B cell (primary cell): ENCODE measurements around the gene SEPHS2. TPM values are rescaled to one million over a fixed set of nuclear protein-coding genes. Genes with fewer than 3 reads are reported as not detected.

Experiments used
- ATAC-seq: fragments of 200-7000 bp; cut with Tn5 transposase; one replicate; pipeline ENCODE4 v1.10.0; 2021; ENCODE audit warnings: low read depth, mild to moderate bottlenecking, moderate number of reproducible peaks, moderate library complexity
- CTCF ChIA-PET: fragments of 350-600 bp; sonication (Branson Sonifier 250); formaldehyde crosslinking; loops from one replicate; lab custom pipeline; 2021; ENCODE audit warnings: antibody characterized with exemption, inconsistent platforms; lab: Charles Lee
- POLR2A ChIA-PET: fragments of 350-600 bp; sonication (Branson Sonifier 250); formaldehyde crosslinking; loops from one replicate; lab custom pipeline; 2021; ENCODE audit warnings: antibody characterized with exemption; lab: Charles Lee
- DNase-seq: peaks from one replicate; pipeline ENCODE4 v3.0.0; 2013
- H2AFZ ChIP-seq: 2 replicates; pipeline ENCODE4 v1.6.1; 2012; ENCODE audit warnings: mild to moderate bottlenecking, low read depth, low read length; ENCODE audit not compliant: insufficient read depth, poor library complexity, severe bottlenecking
- H3K27ac ChIP-seq, 2 donors: 1 replicate in 1 of 2; 2 replicates in 1 of 2; pipeline ENCODE4 v1.5.1; 2012 to 2013; ENCODE audit warnings: low read length in 2 of 2, mild to moderate bottlenecking in 2 of 2, moderate library complexity in 1 of 2
- H3K27me3 ChIP-seq, 4 experiments: fragments of 200-600 bp in 1 of 4; sonication (generic) in 1 of 4; replicated peaks in 1 of 4; 1 replicate in 2 of 4; 2 replicates in 2 of 4; pipeline versions ENCODE4 v1.6.1 to v1.7.0; 2013 to 2016; ENCODE audit warnings: low read length in 3 of 4, mild to moderate bottlenecking in 2 of 4, mixed read lengths in 1 of 4, moderate library complexity in 1 of 4; ENCODE audit not compliant: insufficient read depth in 4 of 4, control insufficient read depth in 3 of 4; ENCODE audit errors: control extremely low read depth in 1 of 4
- H3K36me3 ChIP-seq, 2 experiments: replicated peaks in 1 of 2; 1 replicate in 1 of 2; 2 replicates in 1 of 2; pipeline versions ENCODE4 v1.6.1 to v1.7.1; 2013; ENCODE audit warnings: low read length in 1 of 2; ENCODE audit not compliant: insufficient read depth in 2 of 2, control insufficient read depth in 1 of 2; ENCODE audit errors: control extremely low read depth in 1 of 2, extremely low read depth in 1 of 2
- H3K4me1 ChIP-seq, 2 donors: fragments of 200-600 bp in 1 of 2; sonication (generic) in 1 of 2; 1 replicate in 1 of 2; 2 replicates in 1 of 2; pipeline versions ENCODE4 v1.5.1 to v1.6.1; 2013 to 2017; ENCODE audit warnings: low read length in 2 of 2; ENCODE audit not compliant: control insufficient read depth in 2 of 2, insufficient read depth in 2 of 2
- H3K4me2 ChIP-seq: replicated peaks from 2 replicates; pipeline ENCODE3; 2012; ENCODE audit warnings: mild to moderate bottlenecking, low read depth, low read length; ENCODE audit not compliant: poor library complexity, severe bottlenecking
- H3K4me3 ChIP-seq, 5 experiments: fragments of 200-600 bp in 1 of 5; sonication (generic) in 1 of 5; 1 replicate in 3 of 5; 2 replicates in 2 of 5; pipeline versions ENCODE4 v1.5.1 to v1.7.0; 2011 to 2016; ENCODE audit warnings: low read length in 4 of 5, mild to moderate bottlenecking in 4 of 5, low read depth in 2 of 5, control low read depth in 1 of 5, moderate library complexity in 1 of 5; ENCODE audit not compliant: insufficient read depth in 1 of 5; ENCODE audit errors: control extremely low read depth in 1 of 5, extremely low read depth in 1 of 5
- H3K79me2 ChIP-seq: fragments of 200-600 bp; sonication (generic); one replicate; pipeline ENCODE4 v1.6.0; 2016; ENCODE audit warnings: low read length; ENCODE audit not compliant: control insufficient read depth, insufficient read depth
- H3K9ac ChIP-seq: fragments of 200-600 bp; sonication (generic); 2 replicates; pipeline ENCODE4 v1.6.1; 2017; ENCODE audit warnings: mild to moderate bottlenecking, low read length, moderate library complexity
- H3K9me3 ChIP-seq, 3 donors: one replicate each; pipeline versions ENCODE4 v1.6.1 to v1.7.1; 2013; ENCODE audit warnings: low read length in 2 of 3; ENCODE audit not compliant: control insufficient read depth in 2 of 3, insufficient read depth in 1 of 3; ENCODE audit errors: control extremely low read depth in 1 of 3
- H4K20me1 ChIP-seq: 2 replicates; pipeline ENCODE4 v1.6.0; 2012; ENCODE audit warnings: mild to moderate bottlenecking, low read length; ENCODE audit not compliant: insufficient read depth, control insufficient read depth, poor library complexity, severe bottlenecking
- H3K27ac Mint-ChIP-seq: one replicate; pipeline ENCODE4 v1.8.0; 2021; ENCODE audit warnings: mixed read lengths
- H3K27me3 Mint-ChIP-seq: one replicate; pipeline ENCODE4 v1.8.0; 2021; ENCODE audit warnings: mixed read lengths
- H3K4me1 Mint-ChIP-seq: one replicate; pipeline ENCODE4 v1.8.0; 2021; ENCODE audit warnings: mixed read lengths
- H3K4me3 Mint-ChIP-seq: one replicate; pipeline ENCODE4 v1.8.0; 2021; ENCODE audit warnings: mixed read lengths
- H3K9me3 Mint-ChIP-seq: one replicate; pipeline ENCODE4 v1.8.0; 2022; ENCODE audit warnings: mixed read lengths; ENCODE audit not compliant: insufficient read depth
- EZH2 ChIP-seq: IDR thresholded peaks from 2 replicates; pipeline ENCODE4 v1.6.1; 2012; ENCODE audit warnings: borderline replicate concordance, low read depth, mild to moderate bottlenecking, moderate library complexity, low read length; ENCODE audit not compliant: insufficient read depth, poor library complexity, severe bottlenecking
- WGBS: methylation state at CpG from one replicate; pipeline ENCODE4 v1.1.5; 2013; ENCODE audit warnings: missing lambda C conversion rate; ENCODE audit not compliant: insufficient coverage; 5-methylcytosine and 5-hydroxymethylcytosine counted together
- intact Hi-C: fragments of 100-400 bp; cut with micrococcal nuclease; formaldehyde crosslinking; loops from one replicate; pipeline ENCODE4 v1.10.0; 2022
- polyA plus RNA-seq: library from polyadenylated mRNA; depleted of rRNA; stranded (reverse); fragments of >200 nt; gene quantifications from 2 replicates; pipeline ENCODE4 v1.2.3, GENCODE V29; 2012
- total RNA-seq, 2 donors: library from RNA; stranded (reverse); fragments of 120-200 nt in 1 of 2; gene quantifications; 1 replicate in 1 of 2; 2 replicates in 1 of 2; pipeline versions ENCODE4 v1.2.3 to v1.2.4, GENCODE V29; 2013 to 2022
- TF ChIP-seq, protein P1 (sequence below): fragments of 200-600 bp; IDR thresholded peaks from one replicate; pipeline ENCODE4 v1.8.0; 2022; ENCODE audit warnings: antibody characterized with exemption, mild to moderate bottlenecking

SEPHS2 gene
- total and polyA plus RNA-seq, 2 donors (not counting 1 experiment from before 2014, with no cell fraction given), result 13.8 to 63.2 TPM

DNA sequence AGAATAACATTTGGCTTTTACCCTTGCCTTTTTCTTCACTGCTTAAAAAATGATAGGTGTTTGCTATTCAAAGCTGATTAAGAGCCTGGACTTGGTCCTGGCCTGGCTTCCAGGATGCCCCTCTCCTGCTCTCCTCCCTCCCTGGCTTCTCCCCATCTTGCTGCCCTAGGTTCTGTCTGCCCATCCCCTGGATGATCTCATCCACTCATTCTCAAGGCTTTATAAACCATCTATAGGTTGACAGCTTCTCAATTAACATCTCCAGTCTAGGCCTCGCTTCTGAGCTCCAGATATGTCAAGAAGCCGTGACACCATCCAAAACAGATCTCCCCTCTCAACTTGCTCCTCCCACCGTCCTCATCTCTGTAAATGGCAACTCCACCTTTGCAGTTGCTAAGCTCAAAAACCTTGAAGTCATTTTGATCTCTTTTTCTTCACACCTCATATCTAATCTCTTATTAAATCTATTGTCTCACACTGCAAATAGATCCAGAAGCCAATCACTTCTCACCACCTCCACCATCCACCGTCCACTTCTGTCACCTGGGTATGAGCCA is 29.5 kb downstream of the SEPHS2 start:
- WGBS, result 96% methylated on average over 4 of the region's 4 CpGs
- intact Hi-C loops, result loop anchor here (2.0 to 5.0 kb wide), 3 partner anchors 45 to 281 kb away; partner anchors contain the start of genes SRCAP, TBC1D10B and ZNF768

DNA sequence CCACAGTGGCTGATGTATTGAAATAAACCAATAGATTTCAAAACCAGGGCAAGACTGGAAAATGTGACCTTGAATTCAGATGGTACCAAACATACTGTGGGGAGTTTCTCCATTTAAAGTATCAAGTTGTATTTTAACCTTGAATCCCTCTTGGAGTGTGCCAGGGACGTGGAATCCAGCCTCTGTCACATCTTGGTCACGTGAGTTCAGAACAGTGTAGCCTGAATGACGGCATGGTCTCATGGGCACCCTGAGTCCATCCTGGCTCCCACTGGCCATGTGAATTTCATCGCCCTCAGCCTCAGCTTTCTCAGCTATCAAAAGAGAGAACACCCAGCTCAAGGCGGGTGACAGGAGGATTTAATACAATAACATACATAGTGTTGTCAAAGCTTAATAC is 31.5 kb downstream of the SEPHS2 start:
- H3K4me3 Mint-ChIP-seq, result no peak overlapping the region
- POLR2A ChIA-PET, result interaction anchor here (0.6 kb wide), 1 partner anchor 319 kb away, joined by 7 read pairs; no protein-coding TSS in a partner anchor
- intact Hi-C loops, result no loop called here

More for the DNA sequence above, 29.5 kb downstream of the SEPHS2 start:
- ChIA-PET POLR2A (interaction anchor here (0.6 to 1.0 kb wide), 3 partner anchors 14 to 482 kb away, joined by 9 to 18 read pairs (median 11); partner anchors contain the start of gene DCTPP1), CTCF (interaction anchor here (0.8 to 1.3 kb wide), 6 partner anchors 14 to 351 kb away, joined by 3 to 5 read pairs (median 3); partner anchors contain the start of genes ALDOA and DCTPP1)
- peaks cover 13% of the 10 kb centered on the region for H3K79me2 ChIP-seq
- no peaks in the 10 kb centered on the region for H4K20me1 ChIP-seq
- peaks cover 7% of the 10 kb centered on the region for H3K4me1 Mint-ChIP-seq
- H3K9ac ChIP-seq, result no peak overlapping the region
- H3K27me3 Mint-ChIP-seq, result no peaks in the 10 kb centered on the region
- TF ChIP-seq, protein P1, sequence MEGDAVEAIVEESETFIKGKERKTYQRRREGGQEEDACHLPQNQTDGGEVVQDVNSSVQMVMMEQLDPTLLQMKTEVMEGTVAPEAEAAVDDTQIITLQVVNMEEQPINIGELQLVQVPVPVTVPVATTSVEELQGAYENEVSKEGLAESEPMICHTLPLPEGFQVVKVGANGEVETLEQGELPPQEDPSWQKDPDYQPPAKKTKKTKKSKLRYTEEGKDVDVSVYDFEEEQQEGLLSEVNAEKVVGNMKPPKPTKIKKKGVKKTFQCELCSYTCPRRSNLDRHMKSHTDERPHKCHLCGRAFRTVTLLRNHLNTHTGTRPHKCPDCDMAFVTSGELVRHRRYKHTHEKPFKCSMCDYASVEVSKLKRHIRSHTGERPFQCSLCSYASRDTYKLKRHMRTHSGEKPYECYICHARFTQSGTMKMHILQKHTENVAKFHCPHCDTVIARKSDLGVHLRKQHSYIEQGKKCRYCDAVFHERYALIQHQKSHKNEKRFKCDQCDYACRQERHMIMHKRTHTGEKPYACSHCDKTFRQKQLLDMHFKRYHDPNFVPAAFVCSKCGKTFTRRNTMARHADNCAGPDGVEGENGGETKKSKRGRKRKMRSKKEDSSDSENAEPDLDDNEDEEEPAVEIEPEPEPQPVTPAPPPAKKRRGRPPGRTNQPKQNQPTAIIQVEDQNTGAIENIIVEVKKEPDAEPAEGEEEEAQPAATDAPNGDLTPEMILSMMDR, result no peak
- TF ChIP-seq EZH2, result no peak
- H2AFZ ChIP-seq, result no peak overlapping the region
- no peaks in the 10 kb centered on the region for H3K27me3 ChIP-seq
- no peak for ATAC-seq
- H3K4me2 ChIP-seq, result no peak overlapping the region
- H3K4me3 ChIP-seq, result no peak overlapping the region
- H3K4me1 ChIP-seq, result peaks cover 5 to 12% of the 10 kb centered on the region in 2 donors
- H3K4me3 Mint-ChIP-seq, result no peak overlapping the region
- H3K36me3 ChIP-seq, result peaks cover 0 to 9% of the 10 kb centered on the region in 2 experiments
- no peak overlapping the region for H3K27ac ChIP-seq
- no peak for DNase-seq
- no peaks in the 10 kb centered on the region for H3K9me3 ChIP-seq
- H3K27ac Mint-ChIP-seq, result no peak overlapping the region
- no peaks in the 10 kb centered on the region for H3K9me3 Mint-ChIP-seq

More for the DNA sequence above, 31.5 kb downstream of the SEPHS2 start:
- Histone ChIP-seq H3K36me3 (peaks cover 0 to 7% of the 10 kb centered on the region in 2 experiments), H3K27me3 (no peaks in the 10 kb centered on the region), H4K20me1 (no peaks in the 10 kb centered on the region), H3K4me3 (no peak overlapping the region), H2AFZ (no peak overlapping the region), H3K9ac (no peak overlapping the region), H3K79me2 (peaks cover 19% of the 10 kb centered on the region), H3K4me1 (peaks cover 11 to 19% of the 10 kb centered on the region in 2 donors), H3K27ac (no peak overlapping the region), H3K4me2 (no peak overlapping the region), H3K9me3 (no peaks in the 10 kb centered on the region)
- DNase-seq (no peak), ATAC-seq (no peak)
- H3K27me3 Mint-ChIP-seq, result no peaks in the 10 kb centered on the region
- peaks cover 14% of the 10 kb centered on the region for H3K4me1 Mint-ChIP-seq
- no peak overlapping the region for H3K27ac Mint-ChIP-seq
- 95% methylated on average over 3 of the region's 5 CpGs for WGBS
- H3K9me3 Mint-ChIP-seq, result no peaks in the 10 kb centered on the region
- CTCF ChIA-PET, result interaction anchor here (1.3 kb wide), 1 partner anchor 16 kb away, joined by 5 read pairs; the partner anchor contains the start of gene DCTPP1
- TF ChIP-seq, protein P1, result no peak
- TF ChIP-seq EZH2, result no peak
